B cell (primary cell): ENCODE measurements around the gene KLHL1.

ENCODE experiments used
- EZH2 ChIP-seq: IDR thresholded peaks from 2 replicates; pipeline ENCODE4 v1.6.1; 2012; ENCODE audit warnings: borderline replicate concordance, low read depth, mild to moderate bottlenecking, moderate library complexity, low read length; ENCODE audit not compliant: insufficient read depth, poor library complexity, severe bottlenecking
- TF ChIP-seq, protein P1 (sequence below): fragments of 200-600 bp; IDR thresholded peaks from one replicate; pipeline ENCODE4 v1.8.0; 2022; ENCODE audit warnings: antibody characterized with exemption, mild to moderate bottlenecking

GRCh38 chr13:69721631-69722030 lies 386.6 kb downstream of the KLHL1 start:
- TF ChIP-seq, protein P1, sequence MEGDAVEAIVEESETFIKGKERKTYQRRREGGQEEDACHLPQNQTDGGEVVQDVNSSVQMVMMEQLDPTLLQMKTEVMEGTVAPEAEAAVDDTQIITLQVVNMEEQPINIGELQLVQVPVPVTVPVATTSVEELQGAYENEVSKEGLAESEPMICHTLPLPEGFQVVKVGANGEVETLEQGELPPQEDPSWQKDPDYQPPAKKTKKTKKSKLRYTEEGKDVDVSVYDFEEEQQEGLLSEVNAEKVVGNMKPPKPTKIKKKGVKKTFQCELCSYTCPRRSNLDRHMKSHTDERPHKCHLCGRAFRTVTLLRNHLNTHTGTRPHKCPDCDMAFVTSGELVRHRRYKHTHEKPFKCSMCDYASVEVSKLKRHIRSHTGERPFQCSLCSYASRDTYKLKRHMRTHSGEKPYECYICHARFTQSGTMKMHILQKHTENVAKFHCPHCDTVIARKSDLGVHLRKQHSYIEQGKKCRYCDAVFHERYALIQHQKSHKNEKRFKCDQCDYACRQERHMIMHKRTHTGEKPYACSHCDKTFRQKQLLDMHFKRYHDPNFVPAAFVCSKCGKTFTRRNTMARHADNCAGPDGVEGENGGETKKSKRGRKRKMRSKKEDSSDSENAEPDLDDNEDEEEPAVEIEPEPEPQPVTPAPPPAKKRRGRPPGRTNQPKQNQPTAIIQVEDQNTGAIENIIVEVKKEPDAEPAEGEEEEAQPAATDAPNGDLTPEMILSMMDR, result no peak
- TF ChIP-seq EZH2, result no peak
